Esophagus squamous epithelium (tissue), 5 donors: Measurements from ENCODE around the gene OPN4. TPM values are rescaled to one million over a fixed set of nuclear protein-coding genes. Genes with fewer than 3 reads are reported as not detected.

ENCODE experiments used
- DNase-seq: peaks from one replicate; lab custom pipeline; 2025; lab: John Stamatoyannopoulos, UW
- H3K27ac ChIP-seq, 4 donors: fragments of 200-600 bp; sonication (generic); one replicate each; pipeline ENCODE4 v1.5.1; 2016 to 2019; ENCODE audit warnings: mild to moderate bottlenecking in 1 of 4
- H3K27me3 ChIP-seq, 4 donors: fragments of 200-600 bp; sonication (generic); 1 replicate in 3 of 4; 2 replicates in 1 of 4; pipeline versions ENCODE4 v1.5.1 to v1.6.0; 2017 to 2021; ENCODE audit warnings: antibody characterized with exemption in 1 of 4
- H3K36me3 ChIP-seq, 3 donors: fragments of 200-600 bp; sonication (generic); one replicate each; pipeline ENCODE4 v1.5.1; 2016 to 2019
- H3K4me1 ChIP-seq, 3 donors: fragments of 200-600 bp; sonication (generic); one replicate each; pipeline ENCODE4 v1.5.1; 2017 to 2019
- H3K4me3 ChIP-seq, 4 donors: fragments of 200-600 bp; sonication (generic); 1 replicate in 3 of 4; 2 replicates in 1 of 4; pipeline ENCODE4 v1.5.1; 2016 to 2019; ENCODE audit warnings: mild to moderate bottlenecking in 2 of 4, moderate library complexity in 1 of 4
- H3K9me3 ChIP-seq, 3 donors: fragments of 200-600 bp; sonication (generic); one replicate each; pipeline ENCODE4 v1.5.1; 2016 to 2019
- POLR2A ChIP-seq, 4 donors: fragments of 450-650 bp; IDR thresholded peaks; one replicate each; pipeline ENCODE4 v1.6.1; 2017; ENCODE audit warnings: antibody characterized with exemption in 4 of 4, mild to moderate bottlenecking in 4 of 4, moderate library complexity in 3 of 4
- WGBS, 2 donors: methylation state at CpG; one replicate each; pipeline ENCODE4 v1.1.5; 2018; 5-methylcytosine and 5-hydroxymethylcytosine counted together
- intact Hi-C: fragments of 100-400 bp; cut with DNase I; formaldehyde crosslinking; loops from one replicate; pipeline ENCODE4 v1.15.0; 2022
- total RNA-seq, 4 donors: library from RNA; depleted of rRNA; stranded (reverse); fragments of >200 nt; gene quantifications; one replicate each; pipeline ENCODE4 v1.1.0, GENCODE V29; 2016
- TF ChIP-seq, protein P1 (sequence below), 6 experiments: fragments of 450-650 bp in 4 of 6; fragments of 200-600 bp in 2 of 6; sonication (generic) in 2 of 6; IDR thresholded peaks; one replicate each; pipeline ENCODE4 v1.5.1; 2016 to 2019; ENCODE audit warnings: antibody characterized with exemption in 6 of 6, mild to moderate bottlenecking in 4 of 6, moderate library complexity in 4 of 6
- donor health status: DM: yes; HTN: yes; CAD: no.

OPN4 gene
- total RNA-seq, 4 donors from 2014 or later = not detected

- Histone ChIP-seq H3K27me3 (peaks cover 0 to 31% (median 0%) of the 10 kb centered on the region in 4 donors), H3K27ac (no peak overlapping the region), H3K9me3 (no peaks in the 10 kb centered on the region), H3K4me3 (no peak overlapping the region), H3K4me1 (peaks cover 6 to 39% (median 13%) of the 10 kb centered on the region in 3 donors), H3K36me3 (no peaks in the 10 kb centered on the region)
- intact Hi-C loops = no loop called here
- WGBS, 2 donors = 75 to 76% methylated on average over 3 to 4 of the region's 8 CpGs
- no peak for DNase-seq
- TF ChIP-seq, protein P1, sequence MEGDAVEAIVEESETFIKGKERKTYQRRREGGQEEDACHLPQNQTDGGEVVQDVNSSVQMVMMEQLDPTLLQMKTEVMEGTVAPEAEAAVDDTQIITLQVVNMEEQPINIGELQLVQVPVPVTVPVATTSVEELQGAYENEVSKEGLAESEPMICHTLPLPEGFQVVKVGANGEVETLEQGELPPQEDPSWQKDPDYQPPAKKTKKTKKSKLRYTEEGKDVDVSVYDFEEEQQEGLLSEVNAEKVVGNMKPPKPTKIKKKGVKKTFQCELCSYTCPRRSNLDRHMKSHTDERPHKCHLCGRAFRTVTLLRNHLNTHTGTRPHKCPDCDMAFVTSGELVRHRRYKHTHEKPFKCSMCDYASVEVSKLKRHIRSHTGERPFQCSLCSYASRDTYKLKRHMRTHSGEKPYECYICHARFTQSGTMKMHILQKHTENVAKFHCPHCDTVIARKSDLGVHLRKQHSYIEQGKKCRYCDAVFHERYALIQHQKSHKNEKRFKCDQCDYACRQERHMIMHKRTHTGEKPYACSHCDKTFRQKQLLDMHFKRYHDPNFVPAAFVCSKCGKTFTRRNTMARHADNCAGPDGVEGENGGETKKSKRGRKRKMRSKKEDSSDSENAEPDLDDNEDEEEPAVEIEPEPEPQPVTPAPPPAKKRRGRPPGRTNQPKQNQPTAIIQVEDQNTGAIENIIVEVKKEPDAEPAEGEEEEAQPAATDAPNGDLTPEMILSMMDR (IDR thresholded peaks at IDR 0.05) = no peak
- no peak for TF ChIP-seq POLR2A (IDR thresholded peaks at IDR 0.05)
Measured at GRCh38 chr10:86651021-86651471, 3.3 kb upstream of the OPN4 start.

GRCh38 chr10:86651631-86652331, 2.6 kb upstream of the OPN4 start:
- Histone ChIP-seq H3K36me3 (no peaks in the 10 kb centered on the region), H3K27me3 (peaks cover 0 to 31% (median 0%) of the 10 kb centered on the region in 4 donors), H3K4me1 (peaks cover 6 to 39% (median 13%) of the 10 kb centered on the region in 3 donors), H3K27ac (no peak overlapping the region), H3K4me3 (no peak overlapping the region), H3K9me3 (no peaks in the 10 kb centered on the region)
- WGBS, 2 donors = 79 to 91% methylated on average over 6 to 13 of the region's 16 CpGs
- TF ChIP-seq, protein P1 (IDR thresholded peaks at IDR 0.05) = no peak
- TF ChIP-seq POLR2A (IDR thresholded peaks at IDR 0.05) = no peak
- intact Hi-C loops = no loop called here
- DNase-seq = no peak

DNA sequence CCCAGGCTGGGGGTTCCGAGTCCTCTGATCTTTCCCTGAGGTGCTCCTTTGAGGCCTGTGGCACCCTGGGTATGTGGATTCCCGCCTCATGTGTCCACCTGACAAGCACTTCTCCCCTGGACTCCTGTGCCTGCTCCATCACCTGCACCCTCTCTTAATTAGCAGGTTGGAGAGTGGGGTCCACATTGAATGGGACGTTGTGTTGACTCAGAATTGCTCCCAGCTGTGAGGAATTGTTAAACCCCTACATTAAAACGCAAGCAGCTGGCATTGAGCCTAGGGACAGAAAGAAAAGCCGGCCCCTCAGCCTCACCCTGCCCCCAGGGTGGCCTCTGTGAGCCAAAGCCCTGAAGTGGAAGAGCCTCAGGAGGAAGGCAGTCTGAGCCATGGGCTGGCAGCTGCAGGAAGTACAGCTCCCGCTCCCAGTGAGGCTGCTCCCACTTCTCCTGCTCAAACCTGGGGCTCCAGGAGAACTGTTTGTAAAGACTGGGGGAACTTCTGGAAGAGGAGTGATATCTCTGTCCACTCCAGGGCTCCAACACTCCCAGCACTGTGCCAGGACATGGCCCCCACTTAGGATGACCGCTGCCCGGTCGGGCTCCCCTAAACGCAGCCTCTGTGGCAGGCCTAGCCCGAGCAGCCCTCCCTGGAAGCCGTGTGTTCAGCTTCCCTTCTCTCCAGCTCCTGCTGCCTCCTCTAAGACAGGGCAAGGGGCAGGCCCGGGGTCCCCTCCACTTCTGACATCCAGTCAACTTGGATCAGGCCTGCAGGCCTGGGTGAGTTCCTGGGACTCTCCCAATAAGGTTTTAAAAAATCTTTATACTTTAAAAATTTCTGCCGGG, 1.8 kb upstream of the OPN4 start:
- Histone ChIP-seq H3K27me3 (peaks cover 0 to 31% (median 0%) of the 10 kb centered on the region in 4 donors), H3K36me3 (no peaks in the 10 kb centered on the region), H3K9me3 (no peaks in the 10 kb centered on the region), H3K27ac (no peak overlapping the region), H3K4me3 (no peak overlapping the region), H3K4me1 (peaks cover 6 to 39% (median 13%) of the 10 kb centered on the region in 3 donors)
- TF ChIP-seq, protein P1 (IDR thresholded peaks at IDR 0.05) = no peak
- TF ChIP-seq POLR2A (IDR thresholded peaks at IDR 0.05) = no peak
- intact Hi-C loops = no loop called here
- no peak for DNase-seq
- 79 to 80% methylated on average over 5 to 8 of the region's 14 CpGs for WGBS, 2 donors

GRCh38 chr10:86653379-86653778, 968 bp upstream of the OPN4 start:
- intact Hi-C loops = no loop called here
- Histone ChIP-seq H3K4me1 (peaks cover 6 to 38% (median 13%) of the 10 kb centered on the region in 3 donors), H3K36me3 (no peaks in the 10 kb centered on the region), H3K27me3 (peaks cover 0 to 35% (median 0%) of the 10 kb centered on the region in 4 donors), H3K9me3 (no peaks in the 10 kb centered on the region), H3K27ac (no peak overlapping the region), H3K4me3 (no peak overlapping the region)
- 84 to 89% methylated on average over 2 to 3 of the region's 3 CpGs for WGBS, 2 donors
- TF ChIP-seq, protein P1 (IDR thresholded peaks at IDR 0.05) = no peak
- no peak for TF ChIP-seq POLR2A (IDR thresholded peaks at IDR 0.05)
- no peak for DNase-seq

GRCh38 chr10:86653987-86654386, 360 bp upstream of the OPN4 start:
- TF ChIP-seq POLR2A (IDR thresholded peaks at IDR 0.05) = no peak
- TF ChIP-seq, protein P1 (IDR thresholded peaks at IDR 0.05) = no peak
- H3K4me3 ChIP-seq = no peak overlapping the region
- DNase-seq = no peak
- H3K4me1 ChIP-seq = peaks cover 6 to 32% (median 8%) of the 10 kb centered on the region in 3 donors
- 89 to 91% methylated on average over 3 of the region's 3 CpGs for WGBS, 2 donors
- no peaks in the 10 kb centered on the region for H3K36me3 ChIP-seq
- H3K9me3 ChIP-seq = no peaks in the 10 kb centered on the region
- no peak overlapping the region for H3K27ac ChIP-seq
- H3K27me3 ChIP-seq = peaks cover 0 to 38% (median 0%) of the 10 kb centered on the region in 4 donors
- intact Hi-C loops = no loop called here
